HG03575 (cell line): ENCODE data around the gene ZNF85.
A peak's percentile ranks its signal among the peaks of the same experiment; 100 is the strongest.
"Not testable (repeated sequence)": the region's sequence is repeated elsewhere in the genome, so short reads cannot be mapped to it uniquely, and the experiment has no call there.

ENCODE experiments used
- ATAC-seq: cut with Tn5 transposase; IDR thresholded peaks from one replicate; pipeline ENCODE4 v1.9.1; 2021; ENCODE audit not compliant: unreplicated experiment, insufficient number of reproducible peaks, low FRiP score; ENCODE audit errors: extremely low read depth

Gene ZNF85

GRCh38 chr19:20923077-20923871, at the start of gene ZNF85:
Gene ZNF85 (plus strand): TSS chr19:20923251. CDS start chr19:20923401, 150 bp downstream.
- ATAC-seq, result peak; percentile 82

DNA sequence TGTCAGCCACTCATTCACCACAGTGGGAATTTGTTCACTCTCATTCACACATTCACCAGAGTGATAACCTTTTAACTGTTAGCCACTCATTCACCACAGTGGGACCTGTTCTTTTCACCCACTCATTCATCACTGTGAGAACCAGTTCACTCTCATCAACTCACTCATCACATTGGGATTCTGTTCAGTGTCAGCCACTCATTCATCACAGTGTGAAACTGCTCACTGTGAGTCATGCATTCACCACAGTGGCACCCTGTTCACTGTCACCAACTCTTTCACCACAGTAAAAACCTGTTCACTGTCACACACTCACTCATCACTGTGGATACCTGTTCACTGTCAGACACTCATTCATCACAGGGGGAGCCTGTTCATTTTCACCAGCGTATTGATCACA, 43.5 kb upstream of the ZNF85 start:
- ATAC-seq, result no peak

DNA sequence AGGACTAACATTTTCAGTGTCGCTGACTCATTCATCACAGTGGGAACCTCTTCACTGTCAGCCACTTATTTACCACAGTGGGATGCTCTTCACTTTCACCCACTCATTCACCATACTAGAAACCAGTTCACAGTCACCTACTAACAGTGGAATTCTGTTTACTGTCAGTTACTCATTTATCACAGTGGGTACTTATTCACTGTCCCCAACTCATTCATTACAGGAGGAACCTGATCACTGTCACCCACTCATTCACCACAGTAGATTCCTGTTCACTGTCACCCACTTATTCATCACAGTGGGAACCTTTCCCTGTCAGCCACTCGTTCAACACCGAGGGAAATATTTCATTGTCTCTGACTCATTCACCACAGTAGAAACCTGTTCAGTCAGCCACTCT, 10.1 kb upstream of the ZNF85 start:
- ATAC-seq, result no peak

- no peak for ATAC-seq
Measured at GRCh38 chr19:20925481-20925880, 2.4 kb downstream of the ZNF85 start.

DNA sequence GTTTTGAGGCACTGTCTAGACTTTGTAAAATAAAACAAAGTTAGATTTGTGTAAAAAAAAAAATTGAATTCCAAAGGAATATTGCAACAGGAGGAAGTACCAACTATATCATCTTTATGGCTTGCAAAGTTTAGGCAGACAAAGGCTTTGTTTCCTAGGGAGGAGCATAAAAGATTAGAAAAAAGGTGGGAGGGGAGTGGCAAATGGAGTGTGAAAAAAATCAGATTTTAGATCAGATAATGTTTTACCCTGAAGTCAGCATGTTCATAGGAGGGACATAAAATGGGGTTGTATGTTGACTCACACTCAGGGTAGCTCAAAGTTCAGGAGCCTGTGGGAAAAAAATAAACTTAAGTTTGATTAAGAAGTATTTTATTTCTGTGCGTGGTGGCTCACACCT, 3.7 kb downstream of the ZNF85 start:
- ATAC-seq, result no peak

DNA sequence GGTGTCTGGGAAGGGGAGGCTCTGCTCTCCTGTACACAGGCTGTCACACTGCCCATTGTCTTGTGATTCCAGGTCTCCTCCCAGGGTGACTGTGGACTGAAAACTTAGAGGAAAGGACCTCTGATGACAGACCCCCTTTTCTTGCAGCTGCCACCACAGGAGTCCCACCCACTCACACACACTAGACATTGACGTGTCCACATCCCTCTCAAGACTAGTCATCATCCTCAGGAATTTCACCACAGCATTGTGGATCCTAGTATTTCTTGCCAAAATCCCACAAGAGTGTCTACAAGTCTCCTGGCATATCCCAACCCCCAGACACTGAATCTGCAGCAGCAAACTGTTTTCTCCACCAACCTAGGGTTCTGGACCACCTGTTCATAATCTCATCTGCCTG, 5.3 kb downstream of the ZNF85 start:
- no peak for ATAC-seq

- ATAC-seq, result not testable (repeated sequence)
Measured at GRCh38 chr19:20936322-20936947, 13.4 kb downstream of the ZNF85 start.

DNA sequence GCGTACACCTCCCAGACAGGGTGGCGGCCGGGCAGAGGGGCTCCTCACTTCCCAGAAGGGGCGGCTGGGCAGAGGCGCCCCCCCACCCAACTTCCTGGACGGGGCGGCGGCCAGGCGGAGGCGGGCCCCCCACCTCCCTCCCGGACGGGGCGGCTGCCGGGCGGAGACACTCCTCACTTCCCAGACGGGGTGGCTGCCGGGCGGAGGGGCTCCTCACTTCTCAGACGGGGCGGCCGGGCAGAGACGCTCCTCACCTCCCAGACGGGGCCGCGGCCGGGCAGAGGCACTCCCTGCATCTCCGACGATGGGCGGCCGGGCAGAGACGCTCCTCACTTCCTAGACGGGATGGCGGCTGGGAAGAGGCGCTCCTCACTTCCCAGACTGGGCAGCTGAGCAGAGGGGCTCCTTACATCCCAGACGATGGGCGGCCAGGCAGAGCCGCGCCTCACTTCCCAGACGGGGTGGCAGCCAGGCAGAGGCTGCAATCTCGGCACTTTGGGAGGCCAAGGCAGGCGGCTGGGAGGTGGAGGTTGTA, 29.6 kb downstream of the ZNF85 start:
- ATAC-seq, result not testable (repeated sequence)

DNA sequence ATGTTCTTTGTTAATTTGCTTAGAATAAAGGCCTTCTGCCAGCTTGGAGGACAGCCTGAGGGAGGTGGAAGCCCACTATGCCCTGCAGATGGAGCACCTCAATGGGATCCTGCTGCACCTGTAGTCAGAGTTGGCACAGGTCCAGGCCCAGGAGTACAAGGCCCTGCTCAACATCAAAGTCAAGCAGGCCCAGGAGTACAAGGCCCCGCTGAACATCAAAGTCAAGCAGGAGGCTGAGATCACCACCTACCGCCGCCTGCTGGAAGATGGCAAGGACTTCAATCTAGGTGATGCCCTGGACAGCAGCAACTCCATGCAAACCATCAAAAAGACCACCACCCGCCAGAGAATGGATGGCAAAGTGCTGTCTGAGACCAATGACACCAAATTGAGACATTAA, 41.7 kb downstream of the ZNF85 start:
- no peak for ATAC-seq

DNA sequence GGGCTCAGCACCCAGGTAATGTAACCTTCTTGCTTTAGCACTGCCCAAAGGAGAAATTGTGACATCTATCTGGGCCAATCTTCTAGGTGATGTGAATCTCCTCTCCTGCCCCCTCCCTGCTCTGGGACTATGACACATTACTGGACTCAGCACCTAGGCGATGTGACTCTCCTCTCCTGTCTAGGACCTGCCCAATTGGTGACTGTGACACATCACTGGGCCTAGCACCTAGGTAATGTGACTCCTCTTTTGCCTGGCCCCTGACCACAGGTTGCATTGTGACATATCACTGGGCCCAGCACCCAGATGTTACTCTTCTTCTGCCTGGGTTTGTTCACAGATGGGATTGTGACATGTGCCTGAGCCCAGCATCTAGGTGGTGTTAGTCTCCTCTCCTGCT, 45.0 kb downstream of the ZNF85 start:
- no peak for ATAC-seq

DNA sequence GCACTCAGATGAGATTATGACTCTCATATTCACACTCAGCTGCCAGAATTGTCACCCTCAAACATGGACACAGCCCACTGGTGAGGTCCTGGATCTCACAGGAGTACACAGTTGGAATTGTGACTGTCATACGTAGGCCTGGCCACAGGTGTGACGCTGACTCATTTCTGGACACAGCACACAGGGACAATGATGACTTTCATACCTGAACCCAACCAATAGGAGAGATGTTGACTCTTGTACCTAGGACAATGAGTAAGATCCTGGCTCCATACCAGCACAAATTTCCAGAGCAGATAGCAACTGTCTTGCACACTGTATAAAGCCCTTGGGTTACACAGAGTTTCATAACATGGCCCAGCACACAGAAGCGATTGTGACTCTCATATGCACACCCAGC, 46.4 kb downstream of the ZNF85 start:
- ATAC-seq, result no peak

- no peak for ATAC-seq
Measured at GRCh38 chr19:20969898-20970297, 46.8 kb downstream of the ZNF85 start.

- ATAC-seq, result not testable (repeated sequence)
Measured at GRCh38 chr19:20992788-20993187, 69.7 kb downstream of the ZNF85 start.

DNA sequence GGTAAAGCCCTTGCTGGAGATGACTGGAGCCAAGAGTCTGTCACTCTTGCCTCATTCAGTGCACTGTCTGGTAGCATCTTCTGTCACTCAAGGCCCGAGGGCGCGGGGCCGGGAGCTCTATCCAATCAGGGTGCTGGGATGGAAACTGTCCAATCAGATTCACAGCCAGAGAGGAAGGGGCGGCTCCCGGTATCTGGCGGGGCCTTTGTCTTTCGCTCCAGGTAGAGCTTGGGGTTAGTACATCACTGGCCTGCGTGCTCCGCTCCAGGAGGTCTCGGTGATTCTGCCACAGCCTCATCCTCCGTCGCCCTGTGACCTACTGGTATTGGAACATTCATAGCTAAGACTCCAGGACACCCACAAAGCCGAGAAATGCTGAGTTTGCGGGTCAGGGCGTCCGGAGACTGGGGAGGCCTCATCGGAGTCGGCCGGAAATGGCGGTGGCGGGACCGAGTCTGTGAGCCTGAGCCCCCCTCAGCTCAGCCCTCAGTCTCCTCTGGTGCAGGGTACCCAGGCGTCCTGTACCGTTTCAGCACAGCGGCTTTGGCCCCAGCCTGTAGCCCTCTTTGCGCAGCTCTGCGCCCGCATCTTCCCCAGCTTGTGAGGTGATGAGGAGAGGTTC, 76.8 kb downstream of the ZNF85 start:
- ATAC-seq, result peak; percentile 97
